HepG2 (cell line): ENCODE measurements around the gene STIMATE. TPM values are rescaled to one million over a fixed set of nuclear protein-coding genes. Genes with fewer than 3 reads are reported as not detected.

Experiments
- CC2D1A ChIP-seq: sonication (generic); formaldehyde crosslinking; IDR thresholded peaks from 2 replicates; pipeline ENCODE4 v1.8.1; 2023; ENCODE audit warnings: mild to moderate bottlenecking, missing genetic modification reagents
- CREB3 ChIP-seq: sonication (generic); formaldehyde crosslinking; IDR thresholded peaks from 2 replicates; pipeline ENCODE4 v1.5.0; 2020; ENCODE audit warnings: missing genetic modification reagents
- CTCF ChIP-seq: sonication (generic); formaldehyde crosslinking; IDR thresholded peaks from 2 replicates; pipeline ENCODE4 v1.5.0; 2020; ENCODE audit warnings: mild to moderate bottlenecking, missing genetic modification reagents, moderate library complexity
- DRAP1 ChIP-seq: IDR thresholded peaks from 2 replicates; pipeline ENCODE4 v1.6.1; 2016; ENCODE audit warnings: missing genetic modification reagents, missing compliant biosample characterization
- GABPB1 ChIP-seq: IDR thresholded peaks from 2 replicates; pipeline ENCODE4 v1.6.1; 2016; ENCODE audit warnings: mild to moderate bottlenecking, missing genetic modification reagents, moderate library complexity, missing compliant biosample characterization
- HNRNPH1 ChIP-seq: fragments of 200-400 bp; formaldehyde crosslinking; optimal IDR thresholded peaks from 2 replicates; pipeline ENCODE3; 2017; ENCODE audit warnings: mild to moderate bottlenecking, low read depth, low read length
- HNRNPK ChIP-seq: fragments of 200-400 bp; formaldehyde crosslinking; IDR thresholded peaks from 2 replicates; pipeline ENCODE4 v1.6.1; 2018; ENCODE audit warnings: low read length, low read depth, moderate library complexity, mild to moderate bottlenecking; ENCODE audit not compliant: poor library complexity, severe bottlenecking
- JUN ChIP-seq: sonication (generic); formaldehyde crosslinking; IDR thresholded peaks from 2 replicates; pipeline ENCODE4 v1.4.0; 2020; ENCODE audit warnings: mild to moderate bottlenecking, missing genetic modification reagents
- MAFG ChIP-seq: sonication (generic); formaldehyde crosslinking; IDR thresholded peaks from 2 replicates; pipeline ENCODE4 v1.5.1; 2020; ENCODE audit warnings: mild to moderate bottlenecking, missing genetic modification reagents
- MED1 ChIP-seq: sonication (generic); formaldehyde crosslinking; IDR thresholded peaks from 2 replicates; pipeline ENCODE4 v1.4.0; 2020; ENCODE audit warnings: missing genetic modification reagents
- MXD4 ChIP-seq: IDR thresholded peaks from 2 replicates; pipeline ENCODE4 v1.6.1; 2016; ENCODE audit warnings: mild to moderate bottlenecking, missing biosample characterization, missing genetic modification reagents
- PAF1 ChIP-seq: IDR thresholded peaks from 2 replicates; pipeline ENCODE4 v1.6.1; 2016; ENCODE audit warnings: missing genetic modification reagents, missing compliant biosample characterization
- RAD21 ChIP-seq: fragments of 450-650 bp; formaldehyde crosslinking; IDR thresholded peaks from 2 replicates; pipeline ENCODE4 v1.5.0; 2020; ENCODE audit warnings: mild to moderate bottlenecking
- SRSF4 ChIP-seq: fragments of 200-400 bp; formaldehyde crosslinking; IDR thresholded peaks from one replicate; pipeline ENCODE4 v1.6.1; 2018; ENCODE audit warnings: mild to moderate bottlenecking, low read depth, low read length, moderate library complexity; ENCODE audit not compliant: poor library complexity, severe bottlenecking
- STAG1 ChIP-seq: sonication (generic); formaldehyde crosslinking; IDR thresholded peaks from 2 replicates; pipeline ENCODE4 v1.4.0; 2020; ENCODE audit warnings: missing genetic modification reagents
- ZNF33B ChIP-seq: sonication (generic); formaldehyde crosslinking; IDR thresholded peaks from 2 replicates; pipeline ENCODE4 v1.5.1; 2020; ENCODE audit warnings: mild to moderate bottlenecking, missing genetic modification reagents
- ZNF574 ChIP-seq: sonication (generic); formaldehyde crosslinking; IDR thresholded peaks from 2 replicates; pipeline ENCODE4 v1.4.0; 2020; ENCODE audit warnings: missing genetic modification reagents
- polyA plus RNA-seq, 8 experiments: library from polyadenylated mRNA; depleted of rRNA in 3 of 8; stranded (reverse) in 7 of 8; unstranded in 1 of 8; fragments of >200 nt; fragmentation: Illumina TruSeq in 4 of 8; extraction: Trizol in 4 of 8; gene quantifications; 2 replicates each; pipeline versions ENCODE4 v1.2.1 to v1.2.3, GENCODE V29; 2011 to 2016; ENCODE audit warnings: low read depth in 4 of 8, missing spikeins in 1 of 8, mixed read lengths in 1 of 8; ENCODE audit not compliant: insufficient read depth in 1 of 8
- total RNA-seq, 5 experiments: library from RNA; depleted of rRNA; stranded (reverse); fragments of >200 nt; fragmentation: Illumina TruSeq; extraction: Trizol; gene quantifications; 2 replicates each; pipeline ENCODE4 v1.2.3, GENCODE V29; 2016; ENCODE audit warnings: low read depth in 1 of 5
- TF ChIP-seq, protein P1 (sequence below): sonication (generic); formaldehyde crosslinking; IDR thresholded peaks from 2 replicates; pipeline ENCODE4 v1.4.0; 2020; ENCODE audit warnings: missing genetic modification reagents, mild to moderate bottlenecking, borderline replicate concordance

The STIMATE gene
- total and polyA plus RNA-seq, 2 of the 13 experiments (the other 11 are each of a cell fraction or from before 2014, with no cell fraction given): 5.7 to 11.7 TPM

DNA sequence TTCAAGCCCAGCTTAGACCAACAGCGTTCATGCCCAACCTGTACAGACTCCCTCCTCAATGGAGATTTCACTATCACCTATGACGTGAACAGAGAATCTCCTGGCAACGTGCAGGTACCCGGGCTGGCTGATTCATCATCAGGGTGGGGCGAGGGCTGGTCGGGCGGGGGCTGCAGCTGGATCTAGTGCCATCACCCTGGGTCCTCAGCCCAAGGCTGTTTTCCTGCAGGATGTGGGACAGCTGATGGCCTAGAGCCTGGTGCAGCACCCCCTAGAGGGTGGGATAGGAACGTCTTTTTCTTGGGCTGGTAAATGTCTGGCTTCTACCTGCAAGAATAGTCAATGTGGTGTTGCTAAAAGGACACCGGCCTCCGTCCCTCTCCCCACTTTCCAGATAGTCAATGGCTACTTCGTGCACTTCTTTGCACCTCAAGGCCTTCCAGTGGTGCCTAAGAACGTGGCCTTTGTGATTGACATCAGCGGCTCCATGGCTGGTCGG is 98.3 kb downstream of the STIMATE start (continued):
- peak; percentile 83 for TF ChIP-seq ZNF574 (CRISPR knock-in tag)
- TF ChIP-seq, protein P1, sequence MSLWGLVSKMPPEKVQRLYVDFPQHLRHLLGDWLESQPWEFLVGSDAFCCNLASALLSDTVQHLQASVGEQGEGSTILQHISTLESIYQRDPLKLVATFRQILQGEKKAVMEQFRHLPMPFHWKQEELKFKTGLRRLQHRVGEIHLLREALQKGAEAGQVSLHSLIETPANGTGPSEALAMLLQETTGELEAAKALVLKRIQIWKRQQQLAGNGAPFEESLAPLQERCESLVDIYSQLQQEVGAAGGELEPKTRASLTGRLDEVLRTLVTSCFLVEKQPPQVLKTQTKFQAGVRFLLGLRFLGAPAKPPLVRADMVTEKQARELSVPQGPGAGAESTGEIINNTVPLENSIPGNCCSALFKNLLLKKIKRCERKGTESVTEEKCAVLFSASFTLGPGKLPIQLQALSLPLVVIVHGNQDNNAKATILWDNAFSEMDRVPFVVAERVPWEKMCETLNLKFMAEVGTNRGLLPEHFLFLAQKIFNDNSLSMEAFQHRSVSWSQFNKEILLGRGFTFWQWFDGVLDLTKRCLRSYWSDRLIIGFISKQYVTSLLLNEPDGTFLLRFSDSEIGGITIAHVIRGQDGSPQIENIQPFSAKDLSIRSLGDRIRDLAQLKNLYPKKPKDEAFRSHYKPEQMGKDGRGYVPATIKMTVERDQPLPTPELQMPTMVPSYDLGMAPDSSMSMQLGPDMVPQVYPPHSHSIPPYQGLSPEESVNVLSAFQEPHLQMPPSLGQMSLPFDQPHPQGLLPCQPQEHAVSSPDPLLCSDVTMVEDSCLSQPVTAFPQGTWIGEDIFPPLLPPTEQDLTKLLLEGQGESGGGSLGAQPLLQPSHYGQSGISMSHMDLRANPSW (CRISPR knock-in tag): no peak
- TF ChIP-seq MED1 (CRISPR knock-in tag): peak; percentile 25; the same call in 1 of the 2 replicates
- TF ChIP-seq CC2D1A (CRISPR knock-in tag): no peak
- TF ChIP-seq RAD21 (CRISPR knock-in tag): peak; percentile 55; the same call in 1 of the 2 replicates
- TF ChIP-seq SRSF4: no peak
- no peak for TF ChIP-seq MXD4
- TF ChIP-seq MAFG (CRISPR knock-in tag): no peak
- TF ChIP-seq JUN (CRISPR knock-in tag): no peak
- TF ChIP-seq PAF1 (CRISPR knock-in tag): 0 out of 2 replicates have a peak, but pooled peaks have one; percentile 48
- 0 out of 2 replicates have a peak, but pooled peaks have one; percentile 54 for TF ChIP-seq ZNF33B
- TF ChIP-seq CREB3 (CRISPR knock-in tag): no peak
- no peak for TF ChIP-seq DRAP1 (CRISPR knock-in tag)
- TF ChIP-seq HNRNPH1: no peak
- TF ChIP-seq HNRNPK: no peak
- no peak for TF ChIP-seq GABPB1 (CRISPR knock-in tag)
- peak; percentile 80 for TF ChIP-seq STAG1 (CRISPR knock-in tag)
- TF ChIP-seq CTCF: peak; percentile 74
